WTC11 (cell line): ENCODE results near the gene RECQL5. TPM values are rescaled to one million over a fixed set of nuclear protein-coding genes. Genes with fewer than 3 reads are reported as not detected.

Experiments used
- ATAC-seq: fragments of 200-7000 bp; cut with Tn5 transposase; 2 replicates; pipeline ENCODE4 v1.10.0; 2021; ENCODE audit warnings: mild to moderate bottlenecking, moderate library complexity
- CTCF ChIA-PET: fragments of 300-600 bp; sonication (Branson Sonifier 250); formaldehyde crosslinking; loops from one replicate; lab custom pipeline; 2021; ENCODE audit warnings: antibody characterized with exemption; lab: Charles Lee
- POLR2A ChIA-PET: fragments of 350-600 bp; sonication (Branson Sonifier 250); formaldehyde crosslinking; loops from one replicate; lab custom pipeline; 2021; ENCODE audit warnings: antibody characterized with exemption; lab: Charles Lee
- DNase-seq: peaks from one replicate; pipeline ENCODE4 v3.0.0; 2021; ENCODE audit warnings: low spot score
- H3K27ac Mint-ChIP-seq: 2 replicates; pipeline ENCODE4 v1.8.0; 2021; ENCODE audit warnings: mixed read lengths
- H3K27me3 Mint-ChIP-seq: 2 replicates; pipeline ENCODE4 v1.8.0; 2021; ENCODE audit warnings: low read depth, mild to moderate bottlenecking, moderate library complexity, mixed read lengths
- H3K36me3 Mint-ChIP-seq: 2 replicates; pipeline ENCODE4 v1.8.0; 2021; ENCODE audit warnings: mixed read lengths
- H3K4me1 Mint-ChIP-seq: 2 replicates; pipeline ENCODE4 v1.8.0; 2022; ENCODE audit warnings: mixed read lengths
- H3K4me3 Mint-ChIP-seq: 2 replicates; pipeline ENCODE4 v1.8.0; 2021; ENCODE audit warnings: mild to moderate bottlenecking, moderate library complexity, mixed read lengths
- H3K9me3 Mint-ChIP-seq: 2 replicates; pipeline ENCODE4 v1.8.0; 2021; ENCODE audit warnings: mixed read lengths
- ATF1 ChIP-seq: sonication (generic); formaldehyde crosslinking; IDR thresholded peaks from 2 replicates; pipeline ENCODE4 v1.8.1; 2023; ENCODE audit warnings: mild to moderate bottlenecking, moderate library complexity, missing genetic modification reagents
- CREB1 ChIP-seq: sonication (generic); formaldehyde crosslinking; IDR thresholded peaks from 2 replicates; pipeline ENCODE4 v1.8.0; 2023; ENCODE audit warnings: mild to moderate bottlenecking, missing genetic modification reagents
- CREM ChIP-seq: sonication (generic); formaldehyde crosslinking; IDR thresholded peaks from 2 replicates; pipeline ENCODE4 v1.8.1; 2022; ENCODE audit warnings: mild to moderate bottlenecking, missing genetic modification reagents, moderate library complexity
- ELF4 ChIP-seq: sonication (generic); formaldehyde crosslinking; IDR thresholded peaks from 2 replicates; pipeline ENCODE4 v1.8.1; 2022; ENCODE audit warnings: low read depth, mild to moderate bottlenecking, moderate library complexity, missing genetic modification reagents
- FOXK1 ChIP-seq: sonication (generic); formaldehyde crosslinking; IDR thresholded peaks from 2 replicates; pipeline ENCODE4 v1.8.0; 2022; ENCODE audit warnings: mild to moderate bottlenecking, moderate library complexity, missing genetic modification reagents
- GABPB1 ChIP-seq: sonication (generic); formaldehyde crosslinking; IDR thresholded peaks from 2 replicates; pipeline ENCODE4 v1.8.1; 2023; ENCODE audit warnings: mild to moderate bottlenecking, missing genetic modification reagents
- JUN ChIP-seq: sonication (generic); formaldehyde crosslinking; IDR thresholded peaks from 2 replicates; pipeline ENCODE4 v1.8.0; 2023; ENCODE audit warnings: mild to moderate bottlenecking, missing genetic modification reagents
- NFYB ChIP-seq: sonication (generic); formaldehyde crosslinking; conservative IDR thresholded peaks from 2 replicates; pipeline ENCODE4 v1.8.0; 2022; ENCODE audit warnings: low read depth, missing genetic modification reagents
- OVOL2 ChIP-seq: fragments of 250-450 bp; sonication (Bioruptor Pico); IDR thresholded peaks from 2 replicates; pipeline ENCODE4 v1.9.0; 2021; ENCODE audit warnings: mild to moderate bottlenecking, borderline replicate concordance
- PRRX2 ChIP-seq: fragments of 250-450 bp; sonication (Bioruptor Pico); IDR thresholded peaks from 2 replicates; pipeline ENCODE4 v1.8.0; 2021; ENCODE audit warnings: mild to moderate bottlenecking
- SMAD4 ChIP-seq: sonication (generic); formaldehyde crosslinking; IDR thresholded peaks from 2 replicates; pipeline ENCODE4 v1.8.0; 2022; ENCODE audit warnings: mild to moderate bottlenecking, missing genetic modification reagents
- SOX15 ChIP-seq: fragments of 250-450 bp; sonication (Bioruptor Pico); IDR thresholded peaks from 2 replicates; pipeline ENCODE4 v1.9.0; 2021; ENCODE audit warnings: mild to moderate bottlenecking
- SP1 ChIP-seq: sonication (generic); formaldehyde crosslinking; conservative IDR thresholded peaks from 2 replicates; pipeline ENCODE4 v1.8.1; 2022; ENCODE audit warnings: missing genetic modification reagents
- TEAD1 ChIP-seq: sonication (generic); formaldehyde crosslinking; IDR thresholded peaks from 2 replicates; pipeline ENCODE4 v1.8.0; 2022; ENCODE audit warnings: mild to moderate bottlenecking, missing genetic modification reagents
- TEAD4 ChIP-seq: sonication (generic); formaldehyde crosslinking; IDR thresholded peaks from 2 replicates; pipeline ENCODE4 v1.8.0; 2022; ENCODE audit warnings: mild to moderate bottlenecking, missing genetic modification reagents
- ZNF317 ChIP-seq: sonication (generic); formaldehyde crosslinking; IDR thresholded peaks from 2 replicates; pipeline ENCODE4 v1.8.1; 2023; ENCODE audit warnings: low read depth, mild to moderate bottlenecking, moderate library complexity, missing genetic modification reagents, borderline replicate concordance
- total RNA-seq: library from RNA; stranded (reverse); gene quantifications from 3 replicates; pipeline ENCODE4 v1.2.3, GENCODE V29; 2021
- TF ChIP-seq, protein P1 (sequence below): fragments of 250-450 bp; sonication (Bioruptor Pico); IDR thresholded peaks from 2 replicates; pipeline ENCODE4 v1.9.0; 2021; ENCODE audit warnings: mild to moderate bottlenecking
- TF ChIP-seq, protein P2 (sequence below): sonication (generic); formaldehyde crosslinking; IDR thresholded peaks from 2 replicates; pipeline ENCODE4 v1.8.1; 2022; ENCODE audit warnings: missing genetic modification reagents, borderline replicate concordance
- TF ChIP-seq, protein P3 (sequence below): sonication (generic); formaldehyde crosslinking; IDR thresholded peaks from 2 replicates; pipeline ENCODE4 v1.8.0; 2023; ENCODE audit warnings: mild to moderate bottlenecking, missing genetic modification reagents
- TF ChIP-seq, protein P4 (sequence below): sonication (generic); formaldehyde crosslinking; IDR thresholded peaks from 2 replicates; pipeline ENCODE4 v1.8.0; 2023; ENCODE audit warnings: missing genetic modification reagents, mild to moderate bottlenecking, borderline replicate concordance
- TF ChIP-seq, protein P5 (sequence below): fragments of 250-450 bp; sonication (Bioruptor Pico); IDR thresholded peaks from 2 replicates; pipeline ENCODE4 v1.9.0; 2021; ENCODE audit warnings: mild to moderate bottlenecking

Gene RECQL5
- total RNA-seq, 1 experiment from 2014 or later: 51.0 TPM

DNA sequence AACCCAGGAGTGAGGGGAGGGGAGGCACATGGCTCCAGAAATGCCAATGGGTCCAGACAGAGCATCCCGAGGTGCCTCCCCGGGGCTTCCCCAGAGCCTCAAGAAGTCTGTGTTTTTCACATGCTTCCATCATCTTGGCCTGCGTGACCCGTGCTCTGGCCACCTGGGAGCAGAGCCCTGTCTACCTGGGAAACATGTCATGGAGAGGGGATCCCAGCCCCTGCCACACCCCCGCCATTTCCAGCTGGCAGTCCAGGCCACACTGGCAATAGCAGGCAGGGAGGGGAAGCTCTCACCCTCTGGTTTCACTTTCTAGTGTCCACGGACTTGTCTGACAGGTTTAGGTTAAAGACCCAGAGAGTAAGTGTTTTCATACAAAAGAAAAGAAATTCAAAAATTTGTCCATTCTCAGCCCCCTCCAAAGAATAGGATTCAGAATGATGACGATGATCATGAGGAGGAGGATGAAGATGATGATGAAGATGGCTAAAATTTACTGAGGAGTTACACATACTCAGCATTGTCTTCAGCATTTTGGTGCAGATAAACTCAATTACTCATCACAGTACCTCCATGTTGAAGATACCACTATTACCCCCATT is 24.7 kb downstream of the RECQL5 start:
- Mint-ChIP-seq H3K4me3 (no peak overlapping the region), H3K9me3 (no peaks in the 10 kb centered on the region), H3K27me3 (no peaks in the 10 kb centered on the region), H3K27ac (no peak overlapping the region), H3K4me1 (peaks cover 18% of the 10 kb centered on the region), H3K36me3 (no peaks in the 10 kb centered on the region; the same call in 1 of the 2 replicates)
- DNase-seq (no peak), ATAC-seq (no peak)
- CTCF ChIA-PET: interaction anchor here (0.9 to 22.8 kb wide), 5 partner anchors 9 to 41 kb away, joined by 3 to 456 read pairs (median 34); partner anchors contain the start of gene SMIM5
- TF ChIP-seq, protein P1, sequence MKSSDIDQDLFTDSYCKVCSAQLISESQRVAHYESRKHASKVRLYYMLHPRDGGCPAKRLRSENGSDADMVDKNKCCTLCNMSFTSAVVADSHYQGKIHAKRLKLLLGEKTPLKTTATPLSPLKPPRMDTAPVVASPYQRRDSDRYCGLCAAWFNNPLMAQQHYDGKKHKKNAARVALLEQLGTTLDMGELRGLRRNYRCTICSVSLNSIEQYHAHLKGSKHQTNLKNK: no peak
- no peak for TF ChIP-seq CREM (CRISPR knock-in tag)
- no peak for TF ChIP-seq SP1
- no peak for TF ChIP-seq SMAD4 (CRISPR knock-in tag)
- TF ChIP-seq FOXK1 (CRISPR knock-in tag): no peak
- no peak for TF ChIP-seq SOX15 (CRISPR knock-in tag)
- no peak for TF ChIP-seq TEAD1 (CRISPR knock-in tag)
- TF ChIP-seq GABPB1 (CRISPR knock-in tag): no peak
- TF ChIP-seq, protein P2, sequence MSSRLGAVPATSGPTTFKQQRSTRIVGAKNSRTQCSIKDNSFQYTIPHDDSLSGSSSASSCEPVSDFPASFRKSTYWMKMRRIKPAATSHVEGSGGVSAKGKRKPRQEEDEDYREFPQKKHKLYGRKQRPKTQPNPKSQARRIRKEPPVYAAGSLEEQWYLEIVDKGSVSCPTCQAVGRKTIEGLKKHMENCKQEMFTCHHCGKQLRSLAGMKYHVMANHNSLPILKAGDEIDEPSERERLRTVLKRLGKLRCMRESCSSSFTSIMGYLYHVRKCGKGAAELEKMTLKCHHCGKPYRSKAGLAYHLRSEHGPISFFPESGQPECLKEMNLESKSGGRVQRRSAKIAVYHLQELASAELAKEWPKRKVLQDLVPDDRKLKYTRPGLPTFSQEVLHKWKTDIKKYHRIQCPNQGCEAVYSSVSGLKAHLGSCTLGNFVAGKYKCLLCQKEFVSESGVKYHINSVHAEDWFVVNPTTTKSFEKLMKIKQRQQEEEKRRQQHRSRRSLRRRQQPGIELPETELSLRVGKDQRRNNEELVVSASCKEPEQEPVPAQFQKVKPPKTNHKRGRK: no peak
- TF ChIP-seq PRRX2: no peak
- TF ChIP-seq TEAD4 (CRISPR knock-in tag): no peak
- TF ChIP-seq CREB1 (CRISPR knock-in tag): no peak
- TF ChIP-seq, protein P3, sequence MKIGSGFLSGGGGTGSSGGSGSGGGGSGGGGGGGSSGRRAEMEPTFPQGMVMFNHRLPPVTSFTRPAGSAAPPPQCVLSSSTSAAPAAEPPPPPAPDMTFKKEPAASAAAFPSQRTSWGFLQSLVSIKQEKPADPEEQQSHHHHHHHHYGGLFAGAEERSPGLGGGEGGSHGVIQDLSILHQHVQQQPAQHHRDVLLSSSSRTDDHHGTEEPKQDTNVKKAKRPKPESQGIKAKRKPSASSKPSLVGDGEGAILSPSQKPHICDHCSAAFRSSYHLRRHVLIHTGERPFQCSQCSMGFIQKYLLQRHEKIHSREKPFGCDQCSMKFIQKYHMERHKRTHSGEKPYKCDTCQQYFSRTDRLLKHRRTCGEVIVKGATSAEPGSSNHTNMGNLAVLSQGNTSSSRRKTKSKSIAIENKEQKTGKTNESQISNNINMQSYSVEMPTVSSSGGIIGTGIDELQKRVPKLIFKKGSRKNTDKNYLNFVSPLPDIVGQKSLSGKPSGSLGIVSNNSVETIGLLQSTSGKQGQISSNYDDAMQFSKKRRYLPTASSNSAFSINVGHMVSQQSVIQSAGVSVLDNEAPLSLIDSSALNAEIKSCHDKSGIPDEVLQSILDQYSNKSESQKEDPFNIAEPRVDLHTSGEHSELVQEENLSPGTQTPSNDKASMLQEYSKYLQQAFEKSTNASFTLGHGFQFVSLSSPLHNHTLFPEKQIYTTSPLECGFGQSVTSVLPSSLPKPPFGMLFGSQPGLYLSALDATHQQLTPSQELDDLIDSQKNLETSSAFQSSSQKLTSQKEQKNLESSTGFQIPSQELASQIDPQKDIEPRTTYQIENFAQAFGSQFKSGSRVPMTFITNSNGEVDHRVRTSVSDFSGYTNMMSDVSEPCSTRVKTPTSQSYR (CRISPR knock-in tag): no peak
- TF ChIP-seq, protein P4, sequence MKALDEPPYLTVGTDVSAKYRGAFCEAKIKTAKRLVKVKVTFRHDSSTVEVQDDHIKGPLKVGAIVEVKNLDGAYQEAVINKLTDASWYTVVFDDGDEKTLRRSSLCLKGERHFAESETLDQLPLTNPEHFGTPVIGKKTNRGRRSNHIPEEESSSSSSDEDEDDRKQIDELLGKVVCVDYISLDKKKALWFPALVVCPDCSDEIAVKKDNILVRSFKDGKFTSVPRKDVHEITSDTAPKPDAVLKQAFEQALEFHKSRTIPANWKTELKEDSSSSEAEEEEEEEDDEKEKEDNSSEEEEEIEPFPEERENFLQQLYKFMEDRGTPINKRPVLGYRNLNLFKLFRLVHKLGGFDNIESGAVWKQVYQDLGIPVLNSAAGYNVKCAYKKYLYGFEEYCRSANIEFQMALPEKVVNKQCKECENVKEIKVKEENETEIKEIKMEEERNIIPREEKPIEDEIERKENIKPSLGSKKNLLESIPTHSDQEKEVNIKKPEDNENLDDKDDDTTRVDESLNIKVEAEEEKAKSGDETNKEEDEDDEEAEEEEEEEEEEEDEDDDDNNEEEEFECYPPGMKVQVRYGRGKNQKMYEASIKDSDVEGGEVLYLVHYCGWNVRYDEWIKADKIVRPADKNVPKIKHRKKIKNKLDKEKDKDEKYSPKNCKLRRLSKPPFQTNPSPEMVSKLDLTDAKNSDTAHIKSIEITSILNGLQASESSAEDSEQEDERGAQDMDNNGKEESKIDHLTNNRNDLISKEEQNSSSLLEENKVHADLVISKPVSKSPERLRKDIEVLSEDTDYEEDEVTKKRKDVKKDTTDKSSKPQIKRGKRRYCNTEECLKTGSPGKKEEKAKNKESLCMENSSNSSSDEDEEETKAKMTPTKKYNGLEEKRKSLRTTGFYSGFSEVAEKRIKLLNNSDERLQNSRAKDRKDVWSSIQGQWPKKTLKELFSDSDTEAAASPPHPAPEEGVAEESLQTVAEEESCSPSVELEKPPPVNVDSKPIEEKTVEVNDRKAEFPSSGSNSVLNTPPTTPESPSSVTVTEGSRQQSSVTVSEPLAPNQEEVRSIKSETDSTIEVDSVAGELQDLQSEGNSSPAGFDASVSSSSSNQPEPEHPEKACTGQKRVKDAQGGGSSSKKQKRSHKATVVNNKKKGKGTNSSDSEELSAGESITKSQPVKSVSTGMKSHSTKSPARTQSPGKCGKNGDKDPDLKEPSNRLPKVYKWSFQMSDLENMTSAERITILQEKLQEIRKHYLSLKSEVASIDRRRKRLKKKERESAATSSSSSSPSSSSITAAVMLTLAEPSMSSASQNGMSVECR: no peak
- no peak for TF ChIP-seq OVOL2
- no peak for TF ChIP-seq JUN (CRISPR knock-in tag)
- POLR2A ChIA-PET: interaction anchor here (1.0 kb wide), 1 partner anchor 8 kb away, joined by 4 read pairs; no protein-coding TSS in a partner anchor

DNA sequence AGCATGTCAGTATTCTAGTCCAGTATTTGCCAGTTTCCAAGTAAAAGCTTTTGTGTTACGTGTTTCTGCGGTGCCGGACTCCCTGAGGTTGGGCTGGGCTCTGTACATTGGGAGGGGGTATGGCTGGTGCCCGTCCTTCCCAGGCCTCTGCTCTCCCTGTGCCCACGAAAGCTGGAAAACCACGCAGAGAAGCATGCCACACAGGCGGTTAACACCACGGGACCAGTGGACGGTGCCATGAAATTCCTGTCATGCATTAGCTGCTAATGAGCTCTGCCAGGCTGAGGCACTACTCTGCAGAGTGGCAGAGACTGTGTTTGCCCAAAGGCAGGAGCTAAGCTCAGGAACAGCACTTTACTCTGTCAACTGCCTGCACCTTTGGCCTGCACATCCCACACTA is 25.6 kb downstream of the RECQL5 start:
- ChIA-PET CTCF (interaction anchor here (0.9 to 22.8 kb wide), 6 partner anchors 8 to 107 kb away, joined by 3 to 456 read pairs (median 23); partner anchors contain the start of gene SMIM5), POLR2A (no interaction called here)
- Mint-ChIP-seq H3K36me3 (no peaks in the 10 kb centered on the region; the same call in 1 of the 2 replicates), H3K27me3 (no peaks in the 10 kb centered on the region), H3K27ac (no peak overlapping the region), H3K9me3 (no peaks in the 10 kb centered on the region), H3K4me3 (no peak overlapping the region), H3K4me1 (peaks cover 18% of the 10 kb centered on the region)
- DNase-seq: no peak
- ATAC-seq: no peak
- no peak for TF ChIP-seq ATF1
- no peak for TF ChIP-seq ZNF317
- no peak for TF ChIP-seq TEAD4 (CRISPR knock-in tag)
- no peak for TF ChIP-seq ELF4
- TF ChIP-seq, protein P1: no peak
- TF ChIP-seq NFYB (CRISPR knock-in tag): no peak
- TF ChIP-seq, protein P5, sequence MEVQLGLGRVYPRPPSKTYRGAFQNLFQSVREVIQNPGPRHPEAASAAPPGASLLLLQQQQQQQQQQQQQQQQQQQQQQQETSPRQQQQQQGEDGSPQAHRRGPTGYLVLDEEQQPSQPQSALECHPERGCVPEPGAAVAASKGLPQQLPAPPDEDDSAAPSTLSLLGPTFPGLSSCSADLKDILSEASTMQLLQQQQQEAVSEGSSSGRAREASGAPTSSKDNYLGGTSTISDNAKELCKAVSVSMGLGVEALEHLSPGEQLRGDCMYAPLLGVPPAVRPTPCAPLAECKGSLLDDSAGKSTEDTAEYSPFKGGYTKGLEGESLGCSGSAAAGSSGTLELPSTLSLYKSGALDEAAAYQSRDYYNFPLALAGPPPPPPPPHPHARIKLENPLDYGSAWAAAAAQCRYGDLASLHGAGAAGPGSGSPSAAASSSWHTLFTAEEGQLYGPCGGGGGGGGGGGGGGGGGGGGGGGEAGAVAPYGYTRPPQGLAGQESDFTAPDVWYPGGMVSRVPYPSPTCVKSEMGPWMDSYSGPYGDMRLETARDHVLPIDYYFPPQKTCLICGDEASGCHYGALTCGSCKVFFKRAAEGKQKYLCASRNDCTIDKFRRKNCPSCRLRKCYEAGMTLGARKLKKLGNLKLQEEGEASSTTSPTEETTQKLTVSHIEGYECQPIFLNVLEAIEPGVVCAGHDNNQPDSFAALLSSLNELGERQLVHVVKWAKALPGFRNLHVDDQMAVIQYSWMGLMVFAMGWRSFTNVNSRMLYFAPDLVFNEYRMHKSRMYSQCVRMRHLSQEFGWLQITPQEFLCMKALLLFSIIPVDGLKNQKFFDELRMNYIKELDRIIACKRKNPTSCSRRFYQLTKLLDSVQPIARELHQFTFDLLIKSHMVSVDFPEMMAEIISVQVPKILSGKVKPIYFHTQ: no peak
- no peak for TF ChIP-seq GABPB1 (CRISPR knock-in tag)
- no peak for TF ChIP-seq FOXK1 (CRISPR knock-in tag)
